A549 (cell line): ENCODE data around the gene RTP2.

Experiments
- CEBPB ChIP-seq, 2 experiments: fragments of >200 bp in 1 of 2; sonication (Bioruptor Twin) in 1 of 2; formaldehyde crosslinking in 1 of 2; IDR thresholded peaks; 2 replicates each; pipeline ENCODE4 v1.6.1; 2012 to 2016
- EP300 ChIP-seq, 2 experiments: fragments of >200 bp; sonication (Bioruptor Twin); formaldehyde crosslinking; IDR thresholded peaks; 2 replicates in 1 of 2; 3 replicates in 1 of 2; pipeline ENCODE4 v1.6.1; 2016 to 2017
- FOSL2 ChIP-seq, 2 experiments: fragments of 450-650 bp in 1 of 2; fragments of >200 bp in 1 of 2; sonication (Bioruptor Twin) in 1 of 2; formaldehyde crosslinking; IDR thresholded peaks; 2 replicates each; pipeline versions ENCODE4 v1.5.0 to v1.6.1; 2016 to 2020; ENCODE audit warnings: mild to moderate bottlenecking in 1 of 2, moderate library complexity in 1 of 2
- GATA3 ChIP-seq: IDR thresholded peaks from 2 replicates; pipeline ENCODE4 v1.6.1; 2012; ENCODE audit warnings: borderline replicate concordance
- JUN ChIP-seq, 2 experiments: fragments of >200 bp; sonication (Bioruptor Twin); formaldehyde crosslinking; IDR thresholded peaks; 2 replicates in 1 of 2; 3 replicates in 1 of 2; pipeline ENCODE4 v1.6.1; 2016 to 2017
- MAFK ChIP-seq: fragments of 450-650 bp; IDR thresholded peaks from 2 replicates; pipeline ENCODE4 v1.6.1; 2014; ENCODE audit not compliant: partially characterized antibody
- MAZ ChIP-seq: fragments of 150-350 bp; IDR thresholded peaks from 2 replicates; pipeline ENCODE4 v1.6.1; 2014; ENCODE audit warnings: antibody characterized with exemption, low read depth, low read length, borderline replicate concordance
- POLR2A ChIP-seq: IDR thresholded peaks from 2 replicates; pipeline ENCODE4 v1.6.1; 2012; ENCODE audit warnings: mild to moderate bottlenecking, low read length
- POLR2AphosphoS2 ChIP-seq: conservative IDR thresholded peaks from 2 replicates; pipeline ENCODE4 v1.6.1; 2012; ENCODE audit warnings: low read length, improper control_type of control experiment, inconsistent platforms
- RCOR1 ChIP-seq: fragments of 150-350 bp; IDR thresholded peaks from 2 replicates; pipeline ENCODE4 v1.6.1; 2014; ENCODE audit warnings: antibody characterized with exemption, low read length, low read depth
- TF ChIP-seq, protein P1 (sequence below): IDR thresholded peaks from 2 replicates; pipeline ENCODE4 v1.6.1; 2012
- TF ChIP-seq, protein P2 (sequence below): fragments of >200 bp; sonication (Bioruptor Twin); formaldehyde crosslinking; IDR thresholded peaks from 3 replicates; pipeline ENCODE4 v1.5.1; 2016
- TF ChIP-seq, protein P3 (sequence below): IDR thresholded peaks from 2 replicates; pipeline ENCODE4 v1.6.1; 2012
- TF ChIP-seq, protein P4 (sequence below): fragments of 150-350 bp; IDR thresholded peaks from 2 replicates; pipeline ENCODE4 v1.6.1; 2014; ENCODE audit warnings: low read depth, mild to moderate bottlenecking, low read length

DNA sequence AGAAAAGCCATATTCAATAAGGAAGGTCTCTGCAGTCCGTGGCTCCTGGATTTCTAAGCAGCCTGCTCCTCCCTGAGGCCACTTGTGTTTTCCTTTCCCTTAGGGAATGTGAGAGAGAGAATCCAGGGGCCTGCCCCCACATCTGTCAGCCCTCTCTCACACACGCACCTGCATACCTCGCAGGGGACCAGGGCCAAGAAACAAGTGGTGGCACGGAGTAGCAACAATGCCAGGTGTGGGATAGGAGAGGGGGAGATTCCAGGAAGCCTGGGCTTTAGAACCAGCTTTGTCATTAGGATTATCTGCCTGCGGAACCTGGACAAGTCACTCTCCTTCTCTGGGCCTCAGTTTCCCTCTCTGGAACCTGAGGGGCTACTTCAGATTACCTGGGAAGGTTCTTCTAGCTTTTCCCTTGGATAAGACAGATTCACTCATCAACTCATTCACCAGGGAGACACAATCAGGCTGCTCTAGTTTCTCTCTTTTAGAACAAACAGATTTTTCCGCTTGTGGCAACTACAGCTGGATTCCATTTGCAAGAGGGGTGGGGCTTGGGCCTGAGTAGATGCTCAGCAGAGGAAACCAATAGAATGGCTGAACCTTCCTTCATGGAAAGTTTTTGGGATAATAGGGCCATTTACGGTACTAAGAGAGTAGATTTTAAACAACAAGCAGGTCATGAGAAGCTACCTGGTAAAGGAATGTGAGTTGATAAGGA lies 23.5 kb upstream of the RTP2 start:
- TF ChIP-seq FOSL2 (IDR thresholded peaks at IDR 0.05) = no peak
- no peak for TF ChIP-seq FOSL2 (CRISPR knock-in tag; IDR thresholded peaks at IDR 0.05)
- TF ChIP-seq, protein P1, sequence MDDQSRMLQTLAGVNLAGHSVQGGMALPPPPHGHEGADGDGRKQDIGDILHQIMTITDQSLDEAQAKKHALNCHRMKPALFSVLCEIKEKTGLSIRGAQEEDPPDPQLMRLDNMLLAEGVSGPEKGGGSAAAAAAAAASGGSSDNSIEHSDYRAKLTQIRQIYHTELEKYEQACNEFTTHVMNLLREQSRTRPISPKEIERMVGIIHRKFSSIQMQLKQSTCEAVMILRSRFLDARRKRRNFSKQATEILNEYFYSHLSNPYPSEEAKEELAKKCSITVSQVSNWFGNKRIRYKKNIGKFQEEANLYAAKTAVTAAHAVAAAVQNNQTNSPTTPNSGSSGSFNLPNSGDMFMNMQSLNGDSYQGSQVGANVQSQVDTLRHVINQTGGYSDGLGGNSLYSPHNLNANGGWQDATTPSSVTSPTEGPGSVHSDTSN = no peak
- TF ChIP-seq, protein P2, sequence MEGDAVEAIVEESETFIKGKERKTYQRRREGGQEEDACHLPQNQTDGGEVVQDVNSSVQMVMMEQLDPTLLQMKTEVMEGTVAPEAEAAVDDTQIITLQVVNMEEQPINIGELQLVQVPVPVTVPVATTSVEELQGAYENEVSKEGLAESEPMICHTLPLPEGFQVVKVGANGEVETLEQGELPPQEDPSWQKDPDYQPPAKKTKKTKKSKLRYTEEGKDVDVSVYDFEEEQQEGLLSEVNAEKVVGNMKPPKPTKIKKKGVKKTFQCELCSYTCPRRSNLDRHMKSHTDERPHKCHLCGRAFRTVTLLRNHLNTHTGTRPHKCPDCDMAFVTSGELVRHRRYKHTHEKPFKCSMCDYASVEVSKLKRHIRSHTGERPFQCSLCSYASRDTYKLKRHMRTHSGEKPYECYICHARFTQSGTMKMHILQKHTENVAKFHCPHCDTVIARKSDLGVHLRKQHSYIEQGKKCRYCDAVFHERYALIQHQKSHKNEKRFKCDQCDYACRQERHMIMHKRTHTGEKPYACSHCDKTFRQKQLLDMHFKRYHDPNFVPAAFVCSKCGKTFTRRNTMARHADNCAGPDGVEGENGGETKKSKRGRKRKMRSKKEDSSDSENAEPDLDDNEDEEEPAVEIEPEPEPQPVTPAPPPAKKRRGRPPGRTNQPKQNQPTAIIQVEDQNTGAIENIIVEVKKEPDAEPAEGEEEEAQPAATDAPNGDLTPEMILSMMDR = no peak
- no peak for TF ChIP-seq POLR2A
- TF ChIP-seq, protein P3, sequence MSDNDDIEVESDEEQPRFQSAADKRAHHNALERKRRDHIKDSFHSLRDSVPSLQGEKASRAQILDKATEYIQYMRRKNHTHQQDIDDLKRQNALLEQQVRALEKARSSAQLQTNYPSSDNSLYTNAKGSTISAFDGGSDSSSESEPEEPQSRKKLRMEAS = no peak
- TF ChIP-seq JUN (IDR thresholded peaks at IDR 0.05) = no peak
- TF ChIP-seq, protein P4, sequence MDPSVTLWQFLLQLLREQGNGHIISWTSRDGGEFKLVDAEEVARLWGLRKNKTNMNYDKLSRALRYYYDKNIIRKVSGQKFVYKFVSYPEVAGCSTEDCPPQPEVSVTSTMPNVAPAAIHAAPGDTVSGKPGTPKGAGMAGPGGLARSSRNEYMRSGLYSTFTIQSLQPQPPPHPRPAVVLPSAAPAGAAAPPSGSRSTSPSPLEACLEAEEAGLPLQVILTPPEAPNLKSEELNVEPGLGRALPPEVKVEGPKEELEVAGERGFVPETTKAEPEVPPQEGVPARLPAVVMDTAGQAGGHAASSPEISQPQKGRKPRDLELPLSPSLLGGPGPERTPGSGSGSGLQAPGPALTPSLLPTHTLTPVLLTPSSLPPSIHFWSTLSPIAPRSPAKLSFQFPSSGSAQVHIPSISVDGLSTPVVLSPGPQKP = no peak
- no peak for TF ChIP-seq EP300 (IDR thresholded peaks at IDR 0.05)
- no peak for TF ChIP-seq RCOR1
- no peak for TF ChIP-seq MAFK
- TF ChIP-seq MAZ = no peak
- TF ChIP-seq GATA3 = no peak
- no peak for TF ChIP-seq POLR2AphosphoS2
- no peak for TF ChIP-seq CEBPB (IDR thresholded peaks at IDR 0.05)
